8988T (cell line): ENCODE data around the gene OR5H6.
"Not testable (repeated sequence)": the region's sequence is repeated elsewhere in the genome, so short reads cannot be mapped to it uniquely, and the experiment has no call there.

ENCODE experiments used
- DNase-seq: peaks from one replicate; pipeline ENCODE4 v3.0.0; 2011

The OR5H6 gene

DNA sequence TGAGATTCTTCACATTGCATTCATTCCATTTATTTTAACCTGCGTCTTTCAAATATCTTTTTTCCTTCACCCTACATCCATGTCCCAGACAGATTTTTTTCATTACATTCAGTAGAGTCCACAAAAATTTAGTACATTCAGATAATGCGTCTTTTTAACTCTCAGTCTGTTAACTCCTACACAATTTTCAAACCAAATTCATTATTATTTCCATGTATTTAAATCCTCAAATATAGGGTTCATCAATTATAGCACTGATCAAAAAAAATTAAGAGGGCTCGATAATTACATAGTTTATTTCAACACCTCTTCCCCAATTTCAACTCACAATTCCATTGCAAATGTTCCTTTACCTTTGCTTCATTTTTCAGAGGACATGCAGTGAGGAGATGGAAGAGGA lies at the start of gene OR5H6:
TSS of gene OR5H6 (plus strand) at position 301 of the 400 bp plus-strand sequence. CDS start at position 390, 89 bp downstream.
- DNase-seq = no peak

DNA sequence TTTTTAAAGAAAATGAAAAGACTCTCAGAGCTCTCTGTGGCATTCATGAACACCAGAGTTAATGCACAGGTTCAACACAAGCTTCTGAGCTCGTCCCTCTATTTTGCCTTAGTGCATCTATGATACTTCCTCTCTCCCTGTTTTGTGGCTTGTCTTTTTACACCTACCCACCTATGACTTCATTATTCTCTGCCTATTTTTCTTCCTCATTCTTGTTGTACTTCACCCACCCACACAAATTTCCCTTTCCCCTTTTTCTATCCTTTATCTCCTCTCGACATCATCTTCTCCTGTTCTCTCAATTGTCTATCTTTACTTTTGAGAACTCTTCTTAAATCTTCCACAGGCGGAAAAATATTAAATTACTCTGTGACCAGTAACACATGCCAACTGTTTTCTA lies 49.0 kb upstream of the OR5H6 start:
- DNase-seq = no peak

DNA sequence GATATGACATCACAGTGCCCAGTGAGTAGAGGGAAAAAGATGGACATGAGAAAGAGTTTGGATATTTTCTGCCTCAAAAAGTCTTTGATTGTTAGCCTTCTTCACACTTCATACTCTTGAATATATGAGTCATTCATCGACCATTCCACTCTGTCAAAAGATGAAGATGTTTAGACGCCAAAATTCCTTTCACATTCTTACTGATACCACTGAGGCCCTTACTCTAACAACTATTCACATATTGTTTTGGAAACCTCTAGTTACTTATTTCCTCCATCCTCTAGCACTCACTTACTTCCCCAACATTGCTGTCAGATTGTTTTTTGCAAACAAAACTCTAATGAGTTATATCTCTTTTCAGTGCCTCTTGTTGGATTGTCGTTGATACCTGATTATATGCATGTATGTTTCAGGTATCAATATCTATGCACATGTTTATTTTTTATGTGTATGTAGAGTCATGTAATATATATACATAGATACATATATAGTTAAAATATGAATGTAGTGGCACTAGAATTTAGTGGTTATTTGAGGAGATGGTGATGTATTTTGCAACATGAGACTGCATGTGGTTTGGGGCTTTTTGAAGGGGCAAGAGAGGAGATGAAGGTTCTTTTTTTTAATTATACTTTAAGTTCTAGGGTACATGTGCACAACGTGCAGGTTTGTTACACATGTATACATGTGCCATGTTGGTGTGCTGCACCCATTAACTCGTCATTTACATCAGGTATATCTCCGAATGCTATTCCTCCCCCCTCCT lies 40.0 kb upstream of the OR5H6 start:
- DNase-seq = no peak

DNA sequence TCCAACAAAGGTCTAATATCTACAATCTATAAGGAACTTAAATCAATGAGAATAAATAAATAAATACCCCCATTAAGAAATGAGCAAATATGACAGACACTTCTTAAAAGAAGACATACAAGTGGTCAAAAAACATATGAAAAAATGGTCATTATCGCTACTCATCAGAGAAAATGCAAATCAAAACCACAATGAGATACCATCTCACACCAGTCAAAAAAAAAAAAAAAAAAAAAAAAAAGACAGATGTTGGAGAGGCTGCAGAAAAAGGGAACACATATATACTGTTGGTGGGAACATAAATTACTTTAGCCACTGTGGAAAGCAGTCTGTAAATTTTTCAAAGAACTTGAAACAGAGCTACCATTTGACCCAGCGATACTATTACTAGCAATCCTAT lies 31.6 kb upstream of the OR5H6 start:
- DNase-seq = no peak

DNA sequence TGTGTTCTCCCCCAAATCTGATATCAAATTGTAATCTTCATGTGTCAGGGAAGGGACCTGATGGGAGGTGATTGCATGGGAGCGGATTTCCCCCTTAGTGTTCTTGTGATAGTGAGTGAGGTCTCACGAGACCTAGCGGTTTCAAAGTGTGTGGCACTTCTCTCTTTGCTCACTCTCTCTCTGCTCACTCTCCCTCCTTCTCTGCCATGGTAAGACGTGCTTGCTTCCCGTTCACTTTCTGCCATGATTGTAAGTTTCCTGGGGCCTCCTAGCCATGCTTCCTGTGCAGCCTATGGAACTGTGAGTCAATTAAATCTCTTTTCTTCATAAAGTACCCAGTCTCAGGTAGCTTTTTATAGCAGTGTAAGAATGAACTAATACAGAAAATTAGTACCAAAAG lies 30.6 kb upstream of the OR5H6 start:
- no peak for DNase-seq

DNA sequence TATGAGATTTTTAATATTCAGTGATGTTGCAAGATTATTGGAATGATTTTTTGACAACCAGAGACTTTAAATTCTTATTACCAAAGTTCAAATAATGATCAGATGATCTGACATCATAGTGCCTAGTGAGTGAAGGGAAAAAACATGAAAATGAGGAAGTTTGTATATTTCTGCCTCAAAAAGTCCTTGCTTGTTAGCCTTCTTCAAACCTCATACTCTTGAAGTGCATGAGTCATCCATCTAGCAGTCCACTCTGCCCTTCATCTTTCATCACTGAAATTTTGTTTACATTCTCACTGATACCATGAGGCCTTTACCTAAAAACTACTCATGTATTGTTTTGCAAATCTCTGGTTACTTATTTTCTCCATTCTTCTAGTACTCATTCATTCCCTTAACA lies 23.9 kb upstream of the OR5H6 start:
- DNase-seq = no peak

DNA sequence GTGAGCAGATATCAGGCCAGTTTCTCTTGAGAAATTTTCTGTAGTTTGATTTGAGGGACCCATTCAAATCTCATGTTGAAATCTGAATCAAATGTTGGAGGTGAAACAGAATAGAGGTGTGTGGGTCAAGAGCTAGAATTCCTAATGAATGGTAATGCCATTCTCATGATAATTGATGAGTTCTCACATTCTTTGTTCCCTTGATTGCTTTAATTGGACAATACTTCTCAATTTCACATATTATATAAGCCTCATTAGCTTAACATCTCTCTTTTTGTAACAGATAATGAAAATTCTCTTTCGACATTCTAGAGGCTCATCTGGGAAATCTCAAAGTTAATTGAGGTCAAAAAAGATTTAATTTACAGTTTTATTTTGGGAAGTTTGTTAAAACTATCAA lies 21.9 kb upstream of the OR5H6 start:
- DNase-seq = no peak

DNA sequence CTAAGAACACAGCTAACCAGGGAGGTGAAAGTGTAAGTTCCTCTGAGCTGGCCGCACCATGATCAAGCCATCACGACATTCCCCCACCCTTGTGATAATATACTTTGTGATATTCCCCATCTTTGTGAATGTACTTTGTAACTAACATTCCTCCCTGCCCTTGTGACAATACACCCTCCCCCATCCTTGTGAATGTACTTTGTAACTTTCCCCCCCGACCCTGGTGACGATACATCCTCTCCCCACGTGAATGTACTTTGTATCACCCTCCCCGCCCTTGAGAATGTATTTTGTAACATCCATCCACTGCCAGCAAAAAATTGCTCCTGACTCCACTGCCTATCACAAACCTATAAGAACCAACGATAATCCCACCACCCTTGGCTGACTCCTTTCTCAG lies 20.2 kb upstream of the OR5H6 start:
- DNase-seq = no peak

DNA sequence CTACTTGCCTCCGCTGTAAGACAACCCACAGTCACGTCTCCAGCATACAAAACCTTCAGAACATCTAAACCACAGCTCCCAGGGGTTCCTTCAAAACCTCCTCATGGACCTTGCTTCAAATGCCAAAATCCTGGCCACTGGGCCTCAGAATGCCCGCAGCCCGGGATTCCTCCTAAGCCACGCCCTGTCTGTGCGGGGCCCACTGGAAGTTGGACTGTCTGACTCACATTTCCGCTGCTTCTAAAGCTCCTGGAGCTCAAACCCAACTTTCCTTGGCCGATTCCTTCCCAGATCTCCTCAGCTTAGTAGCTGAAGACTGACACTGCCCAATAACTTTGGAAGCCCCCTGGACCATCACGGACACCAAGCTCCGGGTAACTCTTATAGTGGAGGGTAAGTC lies 17.9 kb upstream of the OR5H6 start:
- no peak for DNase-seq

DNA sequence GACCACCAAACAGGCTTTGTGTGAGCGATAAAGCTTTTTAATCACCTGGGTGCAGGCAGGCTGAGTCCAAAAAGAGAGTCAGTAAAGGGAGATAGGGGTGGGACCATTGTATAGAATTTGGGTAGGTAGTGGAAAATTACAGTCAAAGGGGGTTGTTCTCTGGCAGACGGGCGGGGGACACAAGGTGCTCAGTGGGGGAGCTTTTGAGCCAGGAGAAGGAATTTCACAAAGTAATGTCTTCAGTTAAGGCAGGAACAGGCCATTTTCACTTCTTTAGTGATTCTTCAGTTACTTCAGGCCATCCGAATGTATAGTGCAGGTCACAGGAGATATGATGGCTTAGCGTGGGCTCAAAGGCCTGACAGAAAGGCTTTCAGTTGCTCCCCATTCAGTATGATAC lies 8.0 kb upstream of the OR5H6 start:
- not testable (repeated sequence) for DNase-seq

DNA sequence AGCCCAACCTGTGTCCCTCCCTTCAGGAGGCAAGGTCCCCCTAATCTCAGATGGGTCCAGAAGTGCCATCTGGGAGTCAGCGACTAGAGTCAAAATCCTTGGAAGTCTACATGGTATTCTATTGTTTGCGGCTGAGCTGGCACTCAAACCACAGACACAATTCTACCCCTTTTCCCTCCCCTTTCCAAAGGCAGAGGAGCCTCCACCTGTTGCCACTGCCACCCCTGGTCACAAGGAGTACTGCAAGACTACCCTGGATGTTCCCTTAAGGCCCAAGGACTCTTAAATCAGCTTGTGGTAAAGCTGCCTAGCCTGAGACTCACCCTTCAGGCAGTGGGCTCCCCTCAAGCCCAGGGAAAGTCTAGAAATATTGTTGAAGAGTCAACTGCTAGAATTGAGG lies 4.3 kb upstream of the OR5H6 start:
- DNase-seq = no peak

DNA sequence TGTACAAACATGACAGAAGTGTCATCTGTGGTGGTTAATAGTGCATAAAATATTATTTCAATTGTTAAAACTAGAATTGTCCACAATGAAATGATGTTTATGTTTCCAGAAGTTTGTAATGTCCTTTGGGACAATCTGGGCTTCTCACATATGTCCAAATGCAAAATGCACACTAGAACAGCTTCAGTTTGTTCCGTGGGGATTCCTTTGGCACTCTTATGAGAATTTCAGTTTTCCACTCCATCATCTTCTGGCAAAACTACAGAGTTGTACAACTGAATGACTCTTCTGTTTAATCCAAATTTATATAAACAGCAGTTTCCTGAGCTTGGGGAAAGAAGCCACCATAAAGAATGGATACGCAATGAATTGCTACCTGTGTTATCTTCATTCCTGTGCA lies 2.0 kb upstream of the OR5H6 start:
- no peak for DNase-seq

DNA sequence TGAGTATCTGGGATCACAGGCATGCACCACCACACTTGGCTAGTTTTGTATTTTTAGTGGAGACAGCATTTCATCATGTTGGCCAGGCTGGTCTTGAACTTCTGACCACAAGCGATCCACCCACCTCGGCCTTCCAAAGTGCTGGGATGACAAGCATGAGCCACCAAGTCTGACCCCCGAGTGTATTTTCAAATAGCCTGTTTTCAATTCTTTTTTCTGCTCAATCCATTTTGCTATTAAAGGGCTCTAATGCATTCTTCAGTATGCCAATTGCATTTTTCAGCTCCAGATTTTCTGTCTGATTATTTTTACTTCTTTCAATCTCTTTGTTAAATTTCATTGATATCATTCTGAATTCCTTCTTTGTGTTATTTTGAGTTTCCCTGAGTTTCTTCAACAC lies 5.8 kb downstream of the OR5H6 start:
- no peak for DNase-seq

DNA sequence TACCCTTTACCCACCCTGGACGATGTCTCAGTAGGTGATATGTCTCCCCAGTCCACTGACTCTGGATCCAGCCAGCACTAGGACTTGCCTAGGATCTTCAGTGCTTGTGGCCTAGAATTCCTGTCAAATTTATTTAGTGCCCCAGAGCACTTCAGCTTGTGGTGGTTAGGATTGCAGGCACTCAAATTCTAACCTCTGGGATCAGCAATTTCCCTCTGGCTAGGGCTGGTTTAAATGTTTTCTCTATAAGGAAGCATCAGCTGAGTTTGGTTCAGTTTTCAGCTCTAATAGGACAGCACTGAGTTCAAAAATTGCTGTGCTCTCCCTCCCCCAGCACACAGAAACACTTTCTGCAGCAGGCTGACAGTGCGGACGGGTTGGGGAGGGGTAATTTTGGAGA lies 8.1 kb downstream of the OR5H6 start:
- no peak for DNase-seq

DNA sequence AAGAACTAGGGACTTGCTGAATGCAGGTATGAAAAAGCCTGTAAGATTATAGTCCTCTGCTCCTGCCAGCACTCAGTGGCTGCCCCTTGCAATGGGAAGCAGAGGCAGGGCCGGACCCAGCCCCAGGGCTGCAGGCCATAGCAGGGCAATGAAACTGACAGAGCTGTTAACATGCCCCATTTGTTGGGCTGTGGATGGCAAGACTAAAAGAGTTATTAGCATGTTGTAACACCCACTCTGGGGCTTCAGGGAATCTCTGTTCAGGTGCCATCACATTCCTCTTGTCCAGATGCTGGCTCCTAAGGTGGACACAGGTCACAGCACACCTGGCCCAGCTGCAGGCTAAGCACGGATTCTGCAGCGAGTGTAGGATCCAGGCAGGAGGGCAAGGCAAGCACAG lies 10.9 kb downstream of the OR5H6 start:
- no peak for DNase-seq

DNA sequence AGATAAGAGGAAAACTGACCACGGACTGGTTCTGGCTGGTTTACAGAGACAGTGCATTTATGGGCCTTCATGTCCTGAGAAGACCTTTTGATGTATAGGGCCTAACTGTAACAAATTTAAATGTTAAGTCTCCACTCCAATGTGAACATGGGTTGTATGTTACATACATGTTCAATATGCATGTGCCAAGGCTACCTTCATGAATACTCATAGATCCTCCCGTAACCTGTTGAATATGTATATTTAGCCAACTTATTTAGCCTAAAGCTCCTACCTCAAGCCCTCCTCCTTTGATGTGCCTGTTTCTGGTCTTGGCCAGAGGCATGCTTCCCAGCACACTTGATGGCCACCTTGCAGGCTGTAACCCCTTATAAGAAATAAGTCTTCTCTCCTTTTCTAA lies 18.2 kb downstream of the OR5H6 start, which contains the start of gene OR5H2:
TSS of gene OR5H2 (plus strand) at position 301 of the 400 bp plus-strand sequence. CDS start 398 bp downstream, outside the sequence.
- no peak for DNase-seq

DNA sequence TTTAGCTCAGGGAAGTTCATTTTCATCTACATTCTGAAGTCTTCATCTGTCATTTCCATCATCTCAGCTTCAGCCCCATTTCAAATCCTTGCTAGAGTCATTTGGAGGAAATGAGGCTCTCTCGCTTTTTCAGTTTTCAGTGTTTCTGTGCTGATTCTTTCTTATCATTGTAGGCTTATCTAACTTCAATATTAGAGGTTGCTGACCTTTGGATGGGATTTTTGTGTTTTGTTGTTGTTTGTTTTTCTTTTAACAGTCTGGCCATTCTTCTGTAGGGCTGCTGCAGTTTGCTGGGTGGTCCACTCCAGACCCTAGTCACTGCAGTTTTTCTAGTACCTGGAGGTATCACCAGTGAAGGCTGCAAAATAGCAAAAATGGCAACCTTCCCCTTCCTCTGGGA lies 26.9 kb downstream of the OR5H6 start:
- DNase-seq = no peak

DNA sequence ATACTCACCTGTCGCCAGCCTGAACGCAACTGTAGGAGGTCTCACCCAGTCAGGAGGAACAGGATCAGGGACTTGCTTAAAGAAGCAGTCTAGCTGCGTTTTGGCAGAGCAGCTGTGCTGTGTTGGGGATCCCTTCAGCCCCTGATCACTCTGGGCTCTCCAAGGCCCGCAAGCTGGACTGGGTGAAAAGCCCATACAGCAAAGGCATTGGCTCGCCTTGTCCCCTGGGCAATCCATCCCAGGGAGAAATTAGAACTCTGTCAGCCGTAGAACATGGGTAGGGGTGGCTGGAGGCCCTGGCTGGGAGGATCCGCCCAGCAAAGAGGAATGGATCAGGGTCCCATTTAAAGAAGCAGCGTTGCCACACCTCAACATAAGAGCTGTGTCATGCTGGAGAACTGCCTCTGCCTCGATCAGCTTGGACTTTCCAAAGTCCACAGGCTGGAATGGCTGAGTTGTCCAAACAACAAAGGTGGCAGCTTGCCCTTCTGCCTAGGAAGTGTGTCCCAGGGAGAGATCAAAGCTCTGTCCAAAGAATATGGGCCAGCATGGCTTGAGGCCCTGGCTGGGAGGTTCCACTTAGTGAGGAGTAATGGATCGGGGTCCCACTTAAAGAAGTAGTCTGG lies 27.4 kb downstream of the OR5H6 start:
- DNase-seq = no peak
